A549 treated with AZD9567 at 1 μM for 4 hours (cell line): ENCODE results near the gene RBP4. TPM values are rescaled to one million over a fixed set of nuclear protein-coding genes. Genes with fewer than 3 reads are reported as not detected.

ENCODE experiments used
- total RNA-seq: library from RNA; stranded (reverse); fragments of 200-300 nt; extraction: Qiagen RNA extraction; gene quantifications from 5 replicates; pipeline ENCODE4 v1.2.3, GENCODE V29; 2022; ENCODE audit not compliant: insufficient read depth

RBP4 gene
- total RNA-seq: 5.4 to 11.1 TPM (median 8.8 TPM) in 5 replicates

DNA sequence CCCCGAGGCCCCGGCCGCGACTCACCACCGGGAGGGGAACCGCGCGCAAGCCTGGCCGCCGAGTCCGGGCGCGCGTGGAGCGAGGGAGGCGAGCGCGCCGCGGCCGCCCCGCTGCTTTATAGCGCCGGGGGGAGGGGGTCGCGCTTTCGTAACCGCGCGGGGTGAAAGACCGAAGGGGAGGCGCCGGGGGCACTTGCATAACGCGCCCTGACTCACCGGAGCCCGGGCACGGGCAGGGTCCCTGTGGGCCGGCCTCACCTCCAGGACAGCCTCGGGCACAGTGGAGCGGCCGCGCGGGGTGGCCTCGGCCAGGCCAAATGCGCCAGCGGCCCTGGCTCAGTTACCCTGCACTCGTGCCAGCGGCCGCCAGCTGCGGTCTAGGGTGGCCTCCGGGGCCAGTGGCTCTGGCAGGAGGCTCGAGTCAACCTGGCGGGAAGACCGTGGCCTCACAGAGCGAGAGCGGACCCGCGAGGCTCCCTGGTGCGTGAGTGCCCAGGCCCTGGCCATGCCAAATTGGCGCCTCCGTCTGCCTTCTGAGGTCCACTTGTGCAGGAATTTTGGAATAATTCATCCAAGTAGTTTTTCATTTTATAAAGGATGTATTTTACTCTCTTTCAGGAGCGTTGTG is at the start of gene RBP4:
Gene RBP4, minus strand, starts transcription at position 90 of the 628 bp plus-strand sequence. CDS start 207 bp downstream, outside the sequence.

GRCh38 chr10:93612311-93612710 is 11.3 kb upstream of the RBP4 start, which contains the start of gene PDE6C:
TSS of gene PDE6C (plus strand) at chr10:93612537. CDS start at chr10:93612726, 189 bp downstream.

DNA sequence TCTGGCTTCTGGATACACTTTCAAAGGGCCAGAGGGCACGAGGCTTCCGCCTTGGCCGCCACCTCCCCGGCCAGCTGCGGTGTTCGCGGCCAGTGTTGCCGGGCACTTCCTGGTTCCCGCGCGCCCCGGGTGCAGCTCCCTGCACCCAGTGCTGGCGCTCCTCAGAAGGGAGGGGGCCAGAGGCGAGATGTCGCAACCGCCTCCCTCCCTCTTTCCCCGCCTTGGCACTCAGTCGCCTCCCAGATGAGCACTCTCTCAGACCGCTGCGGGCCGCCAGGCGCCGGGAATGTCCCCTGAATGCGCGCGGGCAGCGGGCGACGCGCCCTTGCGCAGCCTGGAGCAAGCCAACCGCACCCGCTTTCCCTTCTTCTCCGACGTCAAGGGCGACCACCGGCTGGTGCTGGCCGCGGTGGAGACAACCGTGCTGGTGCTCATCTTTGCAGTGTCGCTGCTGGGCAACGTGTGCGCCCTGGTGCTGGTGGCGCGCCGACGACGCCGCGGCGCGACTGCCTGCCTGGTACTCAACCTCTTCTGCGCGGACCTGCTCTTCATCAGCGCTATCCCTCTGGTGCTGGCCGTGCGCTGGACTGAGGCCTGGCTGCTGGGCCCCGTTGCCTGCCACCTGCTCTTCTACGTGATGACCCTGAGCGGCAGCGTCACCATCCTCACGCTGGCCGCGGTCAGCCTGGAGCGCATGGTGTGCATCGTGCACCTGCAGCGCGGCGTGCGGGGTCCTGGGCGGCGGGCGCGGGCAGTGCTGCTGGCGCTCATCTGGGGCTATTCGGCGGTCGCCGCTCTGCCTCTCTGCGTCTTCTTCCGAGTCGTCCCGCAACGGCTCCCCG is 34.4 kb downstream of the RBP4 start, which contains the start of gene FFAR4:
Gene FFAR4, plus strand, starts transcription at position 231 of the 842 bp plus-strand sequence. Its CDS starts 56 bp downstream, at position 287.

Other genes starting within 250 kb of the RBP4 start
- 189 to 251 TPM (median 223 TPM) in 5 replicates for gene MYOF, start 118.9 kb downstream of the RBP4 start, total RNA-seq
- 54.1 to 74.3 TPM (median 67.8 TPM) in 5 replicates for gene CEP55, start 104.6 kb downstream of the RBP4 start, total RNA-seq
- 0.04 to 0.20 TPM (median 0.10 TPM) in 4 of 5 replicates, not detected in the other for gene FFAR4, start 34.6 kb downstream of the RBP4 start, total RNA-seq
- not detected in 5 replicates for gene PDE6C, start 11.3 kb upstream of the RBP4 start, total RNA-seq
- 2.1 to 6.2 TPM (median 5.5 TPM) in 5 replicates for gene FRA10AC1, start 101.4 kb upstream of the RBP4 start, total RNA-seq
- gene LGI1, start 156.7 kb upstream of the RBP4 start, total RNA-seq: not detected in 5 replicates